Hepatocyte (in vitro differentiated cells): ENCODE results near the gene CNR2.
"Not testable (repeated sequence)": the region's sequence is repeated elsewhere in the genome, so short reads cannot be mapped to it uniquely, and the experiment has no call there.

Experiments
- EZH2 ChIP-seq: fragments of 200-600 bp; sonication (generic); IDR thresholded peaks from 2 replicates; pipeline ENCODE4 v1.6.1; 2016; ENCODE audit warnings: antibody characterized with exemption, mild to moderate bottlenecking, borderline replicate concordance
- EZH2phosphoT487 ChIP-seq: fragments of 200-600 bp; sonication (generic); IDR thresholded peaks from one replicate; pipeline ENCODE4 v1.6.1; 2018; ENCODE audit warnings: antibody characterized with exemption, mild to moderate bottlenecking, low read depth, moderate library complexity; ENCODE audit not compliant: unreplicated experiment, severe bottlenecking
- TF ChIP-seq, protein P1 (sequence below): fragments of 200-600 bp; sonication (generic); IDR thresholded peaks from 2 replicates; pipeline ENCODE4 v1.5.1; 2016; ENCODE audit warnings: antibody characterized with exemption, mild to moderate bottlenecking; ENCODE audit not compliant: poor library complexity

DNA sequence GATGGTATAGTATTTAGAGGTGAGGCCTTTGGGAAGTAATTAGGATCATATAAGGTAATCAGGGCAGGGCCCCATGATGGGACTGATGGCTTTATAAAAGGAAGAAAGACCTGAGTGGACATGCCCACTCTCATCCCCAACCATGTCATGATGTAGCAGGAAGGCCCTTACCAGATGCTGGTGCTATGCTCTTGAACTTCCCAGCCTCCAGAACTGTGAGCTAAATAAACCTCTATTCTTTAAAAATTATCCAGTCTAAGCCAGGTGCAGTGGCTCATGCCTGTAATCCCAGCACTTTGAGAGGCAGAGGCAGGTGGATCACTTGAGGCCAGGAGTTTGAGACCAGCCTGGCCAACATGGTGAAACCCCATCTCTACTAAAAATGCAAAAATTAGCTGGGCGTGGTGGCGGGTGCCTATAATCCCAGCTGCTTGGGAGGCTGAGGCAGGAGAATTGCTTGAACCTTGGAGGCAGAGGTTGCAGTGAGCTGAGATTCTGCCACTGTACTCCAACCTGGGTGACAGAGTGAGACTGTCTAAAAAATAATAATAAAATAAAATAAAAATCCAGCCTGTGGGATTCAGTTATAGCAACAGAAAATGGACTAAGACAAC lies 65.6 kb downstream of the CNR2 start:
- TF ChIP-seq EZH2, EZH2phosphoT487: not testable (repeated sequence)
- TF ChIP-seq, protein P1, sequence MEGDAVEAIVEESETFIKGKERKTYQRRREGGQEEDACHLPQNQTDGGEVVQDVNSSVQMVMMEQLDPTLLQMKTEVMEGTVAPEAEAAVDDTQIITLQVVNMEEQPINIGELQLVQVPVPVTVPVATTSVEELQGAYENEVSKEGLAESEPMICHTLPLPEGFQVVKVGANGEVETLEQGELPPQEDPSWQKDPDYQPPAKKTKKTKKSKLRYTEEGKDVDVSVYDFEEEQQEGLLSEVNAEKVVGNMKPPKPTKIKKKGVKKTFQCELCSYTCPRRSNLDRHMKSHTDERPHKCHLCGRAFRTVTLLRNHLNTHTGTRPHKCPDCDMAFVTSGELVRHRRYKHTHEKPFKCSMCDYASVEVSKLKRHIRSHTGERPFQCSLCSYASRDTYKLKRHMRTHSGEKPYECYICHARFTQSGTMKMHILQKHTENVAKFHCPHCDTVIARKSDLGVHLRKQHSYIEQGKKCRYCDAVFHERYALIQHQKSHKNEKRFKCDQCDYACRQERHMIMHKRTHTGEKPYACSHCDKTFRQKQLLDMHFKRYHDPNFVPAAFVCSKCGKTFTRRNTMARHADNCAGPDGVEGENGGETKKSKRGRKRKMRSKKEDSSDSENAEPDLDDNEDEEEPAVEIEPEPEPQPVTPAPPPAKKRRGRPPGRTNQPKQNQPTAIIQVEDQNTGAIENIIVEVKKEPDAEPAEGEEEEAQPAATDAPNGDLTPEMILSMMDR, result not testable (repeated sequence)
